GM12874 (cell line): ENCODE data around the gene DIS3L2.

ENCODE experiments used
- TF ChIP-seq, protein P1 (sequence below): IDR thresholded peaks from 2 replicates; pipeline ENCODE4 v1.5.1; 2011; ENCODE audit warnings: low read depth, mild to moderate bottlenecking, control low read depth, low read length, moderate library complexity; ENCODE audit not compliant: insufficient read depth

Gene DIS3L2

DNA sequence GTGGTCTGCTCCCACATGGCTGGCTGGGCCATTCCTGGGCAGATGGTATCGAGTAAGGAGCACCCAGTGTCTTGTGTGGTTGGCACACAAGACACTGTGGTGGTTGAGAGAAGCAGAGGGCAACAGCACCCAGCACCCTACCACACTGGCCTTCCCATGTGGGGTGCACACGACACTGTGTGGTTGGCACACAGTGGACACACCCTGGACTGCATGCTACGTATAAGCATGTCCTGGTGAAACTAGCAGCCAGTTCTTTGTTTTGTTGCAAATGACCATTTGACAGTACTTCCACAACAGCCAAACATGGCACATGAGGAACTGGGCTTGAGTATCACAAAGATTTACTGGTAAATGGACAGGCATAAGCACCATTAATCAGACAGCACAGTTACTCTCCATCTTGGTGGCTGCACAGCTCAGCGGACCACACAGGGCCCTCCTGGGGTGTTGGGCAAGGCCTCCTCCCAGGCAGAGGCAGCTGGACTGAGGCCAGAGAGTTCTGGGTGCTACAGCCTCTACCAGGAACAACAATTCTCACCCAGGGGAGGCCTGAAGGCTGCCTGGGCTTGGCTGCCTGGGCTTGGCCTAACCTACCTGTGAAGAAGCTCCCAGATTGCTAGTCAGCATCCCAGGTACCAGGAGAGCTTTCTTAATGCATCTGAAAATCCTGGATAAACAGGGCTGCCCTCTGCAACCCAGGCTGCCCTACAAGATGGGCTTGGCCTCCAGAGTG, 357.7 kb downstream of the DIS3L2 start:
- TF ChIP-seq, protein P1, sequence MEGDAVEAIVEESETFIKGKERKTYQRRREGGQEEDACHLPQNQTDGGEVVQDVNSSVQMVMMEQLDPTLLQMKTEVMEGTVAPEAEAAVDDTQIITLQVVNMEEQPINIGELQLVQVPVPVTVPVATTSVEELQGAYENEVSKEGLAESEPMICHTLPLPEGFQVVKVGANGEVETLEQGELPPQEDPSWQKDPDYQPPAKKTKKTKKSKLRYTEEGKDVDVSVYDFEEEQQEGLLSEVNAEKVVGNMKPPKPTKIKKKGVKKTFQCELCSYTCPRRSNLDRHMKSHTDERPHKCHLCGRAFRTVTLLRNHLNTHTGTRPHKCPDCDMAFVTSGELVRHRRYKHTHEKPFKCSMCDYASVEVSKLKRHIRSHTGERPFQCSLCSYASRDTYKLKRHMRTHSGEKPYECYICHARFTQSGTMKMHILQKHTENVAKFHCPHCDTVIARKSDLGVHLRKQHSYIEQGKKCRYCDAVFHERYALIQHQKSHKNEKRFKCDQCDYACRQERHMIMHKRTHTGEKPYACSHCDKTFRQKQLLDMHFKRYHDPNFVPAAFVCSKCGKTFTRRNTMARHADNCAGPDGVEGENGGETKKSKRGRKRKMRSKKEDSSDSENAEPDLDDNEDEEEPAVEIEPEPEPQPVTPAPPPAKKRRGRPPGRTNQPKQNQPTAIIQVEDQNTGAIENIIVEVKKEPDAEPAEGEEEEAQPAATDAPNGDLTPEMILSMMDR = no peak

DNA sequence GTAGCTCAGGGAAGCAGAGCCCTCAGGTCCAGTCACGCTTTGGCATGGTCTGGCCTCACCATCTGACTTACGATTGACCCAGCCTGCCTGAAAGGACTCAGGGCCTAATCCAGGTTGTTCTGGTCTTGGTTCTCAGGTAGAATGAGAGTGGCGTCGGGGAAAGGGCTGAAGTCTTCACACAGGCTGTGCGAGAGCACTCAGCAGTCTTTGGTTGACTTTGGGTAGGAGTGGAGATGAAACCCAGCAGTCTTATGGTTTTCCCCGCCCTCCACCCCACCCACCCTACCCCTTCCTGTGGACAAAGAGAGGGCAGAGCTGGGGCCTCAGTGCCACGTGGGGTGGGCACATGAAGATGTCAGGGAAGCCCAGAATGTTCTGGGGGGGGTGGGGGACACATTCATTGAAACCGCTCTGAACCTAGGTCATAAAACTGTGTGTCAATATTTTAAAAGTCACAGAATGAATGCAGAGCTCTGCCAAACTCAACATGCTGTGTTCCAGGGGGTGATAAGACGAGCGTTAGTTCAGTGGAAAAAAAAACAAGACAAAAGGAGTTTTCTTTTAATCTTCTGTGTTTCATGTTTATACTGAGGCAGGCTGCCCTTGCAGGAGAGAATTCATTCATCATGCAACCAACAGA, 358.4 kb downstream of the DIS3L2 start:
- TF ChIP-seq, protein P1 = no peak

DNA sequence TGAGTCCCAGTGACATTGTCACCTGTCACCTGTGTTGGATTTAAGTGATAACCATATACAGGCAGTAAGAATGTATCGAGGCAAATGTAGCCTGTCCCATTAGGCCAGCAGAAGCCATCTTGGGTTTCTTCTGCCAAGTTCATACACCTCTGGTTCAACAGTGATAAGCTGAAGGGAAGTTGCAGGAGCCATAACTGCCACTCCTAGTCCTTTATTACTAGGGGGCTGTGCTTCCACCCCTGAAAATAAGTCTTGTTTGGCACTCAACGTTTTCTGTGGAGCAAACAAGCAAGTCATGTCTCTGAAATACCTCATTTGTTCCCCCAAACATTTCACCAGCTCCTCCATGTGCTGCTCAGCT, 358.9 kb downstream of the DIS3L2 start:
- TF ChIP-seq, protein P1 = no peak

DNA sequence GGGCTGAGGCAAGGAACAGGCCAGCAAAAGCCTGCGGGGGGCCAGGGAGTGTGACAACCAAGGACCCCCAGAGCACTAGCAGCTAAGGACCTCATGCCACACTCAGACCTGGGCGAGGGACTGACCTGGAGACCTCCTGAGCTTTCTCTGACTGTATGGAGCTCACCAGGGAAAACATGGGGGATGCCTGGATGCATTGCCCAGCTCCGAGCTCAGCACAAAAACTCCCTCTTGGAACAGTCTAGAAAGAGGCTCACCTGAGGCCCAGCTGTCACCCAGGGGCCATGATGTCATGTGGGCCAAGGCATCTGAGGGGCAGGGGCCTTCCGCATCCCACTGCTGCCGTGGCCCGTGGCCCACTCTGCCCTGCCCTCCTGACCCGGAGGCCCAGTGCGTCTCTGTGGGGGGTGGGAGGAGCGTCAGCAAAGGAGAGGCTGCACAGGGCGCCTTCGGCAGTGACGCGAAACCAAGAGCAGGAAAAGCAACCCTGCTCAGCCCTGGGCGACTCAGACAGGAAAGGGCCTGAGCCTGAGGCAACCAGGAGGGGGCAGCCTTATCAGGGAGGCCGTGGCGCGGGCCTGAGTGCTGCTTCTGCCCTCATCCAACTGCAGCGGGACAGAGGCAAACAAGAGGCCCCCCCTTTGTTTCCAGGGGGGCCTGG, 359.8 kb downstream of the DIS3L2 start:
- TF ChIP-seq, protein P1 = no peak

DNA sequence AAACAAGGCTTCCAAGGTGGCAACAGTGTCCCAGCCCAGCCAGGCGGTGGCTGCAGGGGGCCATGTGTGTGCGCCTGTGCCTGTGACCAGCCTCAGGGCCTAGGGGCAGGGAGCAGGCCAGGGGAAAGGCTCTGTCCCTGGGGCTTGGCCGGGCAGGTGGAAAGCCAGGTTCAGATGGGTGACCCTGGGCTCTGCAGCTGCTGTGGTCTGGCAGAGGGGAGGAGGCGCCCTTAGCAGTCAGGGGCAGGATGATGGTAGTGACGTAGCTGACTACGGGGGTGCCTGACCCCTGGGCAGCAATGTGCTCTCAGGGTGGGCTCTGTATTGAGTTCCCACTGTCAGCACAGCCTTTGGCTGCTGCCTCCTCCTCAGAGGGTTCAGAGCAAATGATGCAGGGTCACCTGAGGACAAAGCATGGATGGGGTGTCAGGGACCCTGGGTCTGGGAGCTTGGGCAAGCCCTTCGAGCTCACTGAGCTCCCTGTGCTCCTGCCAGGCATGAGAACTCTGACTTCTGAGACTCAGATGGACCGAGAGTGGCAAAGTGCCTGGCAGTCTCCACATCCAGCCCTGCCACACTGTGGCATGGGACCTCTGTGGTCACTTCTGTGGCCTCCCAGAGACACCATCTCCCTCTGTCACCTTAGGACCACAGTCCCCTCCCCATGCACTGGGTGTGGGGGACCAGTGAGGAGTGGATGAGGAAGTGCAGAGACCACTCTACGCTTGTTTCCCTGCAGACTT, 360.5 kb downstream of the DIS3L2 start:
- TF ChIP-seq, protein P1 = no peak

DNA sequence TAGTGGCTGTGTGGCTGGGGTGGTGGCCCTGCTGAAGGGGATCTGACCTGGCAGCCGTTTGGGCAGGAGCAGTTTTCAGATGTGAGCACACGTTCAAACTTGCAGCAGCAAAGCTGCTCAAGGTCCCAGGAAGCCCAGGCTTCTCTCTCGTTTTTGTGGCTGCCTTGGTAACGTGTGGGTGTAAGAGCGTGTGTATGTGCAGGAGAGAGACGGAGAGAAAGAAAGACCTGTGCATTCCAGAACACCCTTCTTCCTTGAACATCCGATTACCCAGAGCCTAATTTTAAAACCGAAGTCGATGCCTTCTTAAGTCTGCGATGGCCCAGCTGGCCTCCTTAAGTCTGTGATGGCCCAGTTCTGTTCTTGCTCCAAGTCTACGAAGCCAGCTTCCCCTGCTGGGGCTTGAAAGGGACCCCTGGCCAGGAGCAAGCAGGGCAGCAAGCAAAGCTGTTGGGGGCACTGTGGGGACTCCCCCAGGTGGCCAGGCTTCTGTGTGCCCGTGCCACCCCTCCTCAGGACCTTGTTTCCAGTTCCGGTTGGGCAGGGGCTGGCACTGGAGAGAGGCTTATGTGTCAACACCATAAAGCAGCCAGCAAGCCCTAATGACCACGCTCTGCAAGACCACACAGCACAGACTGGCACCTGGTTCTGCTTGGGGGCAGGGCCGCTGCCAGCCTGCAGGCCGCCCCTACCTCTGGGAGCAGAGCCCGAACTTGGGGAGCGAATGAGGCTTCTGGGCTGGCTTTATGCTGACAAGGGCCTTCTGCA, 361.2 kb downstream of the DIS3L2 start:
- TF ChIP-seq, protein P1 = no peak

DNA sequence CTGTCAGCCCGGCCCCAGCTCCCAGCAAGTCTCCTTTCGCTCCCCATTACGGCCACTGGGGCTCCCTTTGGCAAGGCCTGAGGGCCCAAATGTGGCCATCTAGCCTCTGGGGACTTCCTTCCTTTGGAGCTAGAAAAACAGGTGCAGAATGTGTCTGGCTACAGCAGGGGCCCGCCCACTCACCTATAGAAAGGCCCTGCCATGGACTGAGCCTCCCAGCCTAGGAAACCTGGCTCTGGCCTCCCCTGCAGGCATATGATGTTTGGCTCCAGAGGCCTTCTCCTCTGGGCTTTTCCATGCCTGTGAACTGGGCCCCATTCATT, 361.8 kb downstream of the DIS3L2 start:
- TF ChIP-seq, protein P1 = no peak
